ENCODE data around the gene CEPT1.

DNA sequence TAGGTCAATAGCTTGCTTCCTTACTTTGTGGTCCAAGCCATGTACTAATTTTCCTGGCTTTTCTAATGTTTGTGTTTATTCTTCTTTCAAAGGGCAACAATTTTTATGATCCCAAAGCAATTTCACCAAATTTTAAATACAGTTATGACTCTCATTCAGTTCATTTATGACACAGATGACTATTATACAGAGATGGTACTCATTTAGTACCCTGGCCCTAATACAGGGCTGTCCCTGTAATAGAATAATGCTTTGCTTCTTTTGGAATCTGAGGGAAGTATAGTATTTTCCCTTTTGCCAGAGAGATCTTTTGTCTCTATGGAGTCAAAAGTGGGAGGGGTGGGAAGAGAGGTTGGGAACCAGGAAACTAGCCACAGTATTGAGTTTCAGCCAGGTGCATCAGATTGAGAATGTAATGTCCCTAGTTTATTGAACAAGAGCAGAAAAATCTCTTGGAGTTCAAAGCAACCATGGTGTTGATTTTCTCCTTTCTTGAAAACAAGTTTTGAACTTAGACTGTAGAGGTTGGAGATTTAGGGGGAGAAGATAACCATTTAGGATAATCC lies 40.0 kb downstream of the CEPT1 start:
- TF ChIP-seq POLR2A (IDR thresholded peaks at IDR 0.05), result no peak
- TF ChIP-seq, protein P1, sequence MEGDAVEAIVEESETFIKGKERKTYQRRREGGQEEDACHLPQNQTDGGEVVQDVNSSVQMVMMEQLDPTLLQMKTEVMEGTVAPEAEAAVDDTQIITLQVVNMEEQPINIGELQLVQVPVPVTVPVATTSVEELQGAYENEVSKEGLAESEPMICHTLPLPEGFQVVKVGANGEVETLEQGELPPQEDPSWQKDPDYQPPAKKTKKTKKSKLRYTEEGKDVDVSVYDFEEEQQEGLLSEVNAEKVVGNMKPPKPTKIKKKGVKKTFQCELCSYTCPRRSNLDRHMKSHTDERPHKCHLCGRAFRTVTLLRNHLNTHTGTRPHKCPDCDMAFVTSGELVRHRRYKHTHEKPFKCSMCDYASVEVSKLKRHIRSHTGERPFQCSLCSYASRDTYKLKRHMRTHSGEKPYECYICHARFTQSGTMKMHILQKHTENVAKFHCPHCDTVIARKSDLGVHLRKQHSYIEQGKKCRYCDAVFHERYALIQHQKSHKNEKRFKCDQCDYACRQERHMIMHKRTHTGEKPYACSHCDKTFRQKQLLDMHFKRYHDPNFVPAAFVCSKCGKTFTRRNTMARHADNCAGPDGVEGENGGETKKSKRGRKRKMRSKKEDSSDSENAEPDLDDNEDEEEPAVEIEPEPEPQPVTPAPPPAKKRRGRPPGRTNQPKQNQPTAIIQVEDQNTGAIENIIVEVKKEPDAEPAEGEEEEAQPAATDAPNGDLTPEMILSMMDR (IDR thresholded peaks at IDR 0.05), result no peak

All from thyroid gland (tissue), 4 donors.